Stimulated activated CD4-positive, alpha-beta T cell treated with anti-CD3 and anti-CD28 coated beads, TNF-alpha, amount 100 ng/mL, for 4 hours (primary cell): ENCODE results near the gene DUSP7.
A peak's percentile ranks its signal among the peaks of the same experiment; 100 is the strongest.

Source experiments
- DNase-seq, 3 experiments: peaks; one replicate each; pipeline ENCODE4 v3.0.0-alpha.2; 2020; ENCODE audit warnings: low read depth in 3 of 3

Gene DUSP7, protein sequence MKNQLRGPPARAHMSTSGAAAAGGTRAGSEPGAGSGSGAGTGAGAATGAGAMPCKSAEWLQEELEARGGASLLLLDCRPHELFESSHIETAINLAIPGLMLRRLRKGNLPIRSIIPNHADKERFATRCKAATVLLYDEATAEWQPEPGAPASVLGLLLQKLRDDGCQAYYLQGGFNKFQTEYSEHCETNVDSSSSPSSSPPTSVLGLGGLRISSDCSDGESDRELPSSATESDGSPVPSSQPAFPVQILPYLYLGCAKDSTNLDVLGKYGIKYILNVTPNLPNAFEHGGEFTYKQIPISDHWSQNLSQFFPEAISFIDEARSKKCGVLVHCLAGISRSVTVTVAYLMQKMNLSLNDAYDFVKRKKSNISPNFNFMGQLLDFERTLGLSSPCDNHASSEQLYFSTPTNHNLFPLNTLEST

DNA sequence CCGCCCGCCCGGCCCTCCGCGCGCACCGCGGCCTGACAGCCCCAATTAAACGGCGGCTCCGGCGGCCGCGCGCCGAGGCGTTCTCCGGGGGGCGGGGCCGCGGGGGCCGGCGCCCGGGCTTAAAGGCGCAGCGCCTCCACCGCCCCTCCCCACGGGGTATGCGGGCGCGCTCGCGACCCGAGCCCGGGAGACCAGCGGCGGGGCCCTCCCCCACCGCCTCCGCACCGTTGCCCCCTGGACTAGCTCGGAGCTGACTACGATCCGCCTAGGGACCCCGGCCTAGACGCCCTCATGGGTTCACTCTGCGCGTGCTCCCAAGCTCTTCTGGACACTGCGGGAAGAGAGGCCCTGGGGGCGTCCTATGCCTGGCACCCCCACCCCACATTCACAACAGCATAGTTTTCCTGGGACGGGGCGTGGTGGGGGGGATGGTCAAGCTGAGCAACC, at the start of gene DUSP7:
Gene DUSP7, minus strand, starts transcription at position 51 of the 447 bp plus-strand sequence. CDS start 205 bp downstream, outside the sequence.
- DNase-seq = peak; percentile 45 to 60 (median 58)

DNA sequence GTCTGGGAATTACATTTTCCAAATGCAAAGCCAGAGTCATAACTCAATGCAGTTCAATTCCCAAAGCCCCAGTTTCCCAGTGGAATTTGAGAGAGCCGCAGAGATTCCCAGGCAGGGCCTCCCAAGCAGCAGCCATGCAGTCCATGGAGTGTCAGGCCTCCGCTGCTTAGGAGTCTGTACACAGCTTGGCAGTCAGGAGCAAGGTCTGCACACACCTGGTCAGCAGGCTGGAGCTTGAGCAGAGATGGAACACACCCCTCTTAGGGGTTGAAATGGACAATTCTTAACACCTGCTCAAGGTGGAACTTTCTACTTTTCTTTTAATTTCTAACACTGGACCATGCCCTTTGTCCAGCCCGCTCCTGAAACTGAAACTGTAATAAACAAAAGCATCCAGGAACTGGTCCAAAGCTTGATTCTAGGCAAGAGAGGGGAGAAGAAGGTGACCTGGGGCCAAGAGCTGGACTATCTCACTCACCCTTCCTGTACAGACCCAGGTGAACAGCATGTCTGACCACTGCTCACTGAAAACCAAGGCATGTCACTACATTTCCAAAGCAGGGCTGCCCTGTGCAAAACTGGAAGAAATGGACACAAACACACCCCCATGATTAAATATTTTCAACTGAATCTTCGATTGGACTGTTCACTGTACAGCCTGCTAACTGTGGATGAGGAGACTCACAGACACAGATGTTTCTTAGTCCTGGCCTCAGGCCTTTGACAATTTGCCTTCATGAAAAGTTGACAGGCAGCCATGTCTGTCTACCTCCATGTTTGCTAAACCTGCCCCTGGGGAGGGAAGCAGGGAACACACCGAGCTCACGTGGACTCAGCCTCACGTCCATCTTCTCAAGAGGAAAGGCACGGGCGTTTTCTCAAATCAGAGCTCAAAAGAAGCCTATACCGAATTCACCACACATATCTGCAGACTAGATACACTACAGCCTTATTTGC, 48.6 kb upstream of the DUSP7 start:
- DNase-seq = no peak

DNA sequence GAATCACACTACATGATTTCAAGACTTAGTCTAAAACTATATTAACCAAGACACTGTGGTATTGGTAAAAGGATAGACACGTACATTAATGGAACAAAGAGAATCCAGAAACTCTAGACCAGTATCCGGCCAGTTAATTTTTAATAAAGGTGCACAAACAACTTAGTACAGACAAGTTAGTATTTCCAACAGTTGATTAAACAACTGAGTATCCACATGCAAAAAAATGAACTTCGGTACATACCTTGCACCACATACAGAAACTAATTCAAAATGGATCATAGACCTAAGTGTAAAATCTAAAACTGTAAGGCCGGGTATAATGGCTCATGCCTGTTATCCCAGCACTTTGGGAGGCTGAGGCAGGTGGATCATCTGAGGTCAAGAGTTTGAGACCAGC, 46.6 kb upstream of the DUSP7 start:
- DNase-seq = no peak

DNA sequence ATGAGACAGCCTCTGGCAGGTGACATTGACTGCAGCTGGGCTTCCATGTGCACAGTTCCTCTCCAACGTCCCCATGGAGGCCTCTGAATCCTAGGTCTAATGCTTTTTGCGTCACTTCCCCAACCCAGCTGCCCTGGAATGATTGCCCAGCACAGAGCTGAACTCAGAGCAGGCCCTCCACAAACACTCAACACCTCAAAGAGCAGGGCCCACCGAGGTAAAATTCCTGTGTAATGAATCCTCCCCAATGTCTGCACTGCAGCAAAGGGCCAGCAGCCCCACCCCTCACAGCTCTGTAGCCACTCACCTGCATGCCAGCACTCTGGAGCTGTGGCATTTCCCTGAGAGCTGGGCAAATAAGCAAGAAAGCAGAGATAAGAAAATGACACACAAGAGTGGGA, 42.6 kb upstream of the DUSP7 start:
- DNase-seq = no peak

DNA sequence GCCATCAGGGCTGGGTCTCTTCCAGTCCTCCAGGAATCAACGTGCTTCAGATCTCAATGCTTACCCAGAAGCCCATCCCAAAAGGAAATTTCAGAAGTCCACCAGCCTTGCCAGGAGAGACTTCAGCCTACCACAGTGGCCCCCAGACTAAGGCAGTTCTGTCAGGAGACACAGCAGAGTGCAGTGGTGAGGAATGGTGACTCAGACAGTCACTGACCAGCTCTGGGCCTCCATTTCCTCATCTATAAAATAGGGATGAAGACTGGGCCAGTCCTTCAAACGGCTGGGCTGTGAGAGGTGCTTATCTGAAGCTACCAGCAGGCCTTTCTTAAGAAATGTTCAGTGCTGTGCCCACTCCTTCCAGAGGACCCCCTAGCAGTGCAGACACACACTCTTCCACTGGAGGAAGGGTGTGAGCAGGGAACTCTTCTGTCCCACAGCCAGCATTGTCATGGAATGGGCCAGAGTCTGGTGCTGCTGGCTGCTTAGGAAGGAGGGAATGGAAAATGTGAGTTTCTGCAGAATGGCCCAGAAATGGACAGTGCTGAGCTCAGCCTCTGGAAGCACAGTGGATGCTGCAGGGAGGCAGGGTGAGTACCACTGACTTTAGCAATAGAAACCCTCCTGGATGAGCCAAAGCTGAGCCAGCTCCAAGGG, 41.6 kb upstream of the DUSP7 start:
- DNase-seq = no peak

DNA sequence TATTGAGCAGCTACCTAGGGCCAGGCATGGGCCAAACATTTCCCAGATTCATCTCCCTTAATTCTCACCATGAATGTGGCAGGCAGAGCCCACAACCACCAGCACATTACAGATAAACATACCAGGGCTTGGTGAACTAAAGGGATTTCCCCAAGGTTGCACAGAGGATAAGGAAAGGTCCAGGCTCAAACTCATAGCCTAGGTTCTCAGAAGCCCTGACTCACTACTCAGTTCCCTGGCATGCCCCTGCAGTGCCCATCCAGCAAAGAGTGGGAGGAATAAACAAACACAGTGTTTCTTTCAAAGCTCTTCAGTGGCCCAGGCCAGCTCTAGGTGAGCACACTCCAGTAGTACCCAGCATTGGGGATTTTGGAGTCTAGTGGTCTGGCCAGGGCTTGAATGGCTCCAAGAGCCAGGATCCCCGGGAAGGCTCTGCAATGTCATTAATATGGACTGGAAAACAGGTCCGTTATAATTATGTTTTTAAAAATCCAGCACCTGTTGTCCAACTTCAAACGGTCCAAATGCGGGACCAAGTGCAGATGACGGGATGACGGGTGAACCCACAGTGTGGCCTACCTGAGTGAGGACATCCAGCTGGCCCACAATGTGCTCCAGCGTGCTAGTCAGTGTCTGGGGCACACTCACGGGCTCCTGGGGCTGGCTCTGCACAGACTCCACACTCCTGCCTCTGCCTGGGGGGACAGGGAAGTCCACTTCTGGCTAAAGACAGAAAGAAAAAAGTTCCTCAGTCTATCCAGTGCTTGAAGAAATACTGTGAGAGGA, 39.8 kb upstream of the DUSP7 start:
- DNase-seq = no peak

DNA sequence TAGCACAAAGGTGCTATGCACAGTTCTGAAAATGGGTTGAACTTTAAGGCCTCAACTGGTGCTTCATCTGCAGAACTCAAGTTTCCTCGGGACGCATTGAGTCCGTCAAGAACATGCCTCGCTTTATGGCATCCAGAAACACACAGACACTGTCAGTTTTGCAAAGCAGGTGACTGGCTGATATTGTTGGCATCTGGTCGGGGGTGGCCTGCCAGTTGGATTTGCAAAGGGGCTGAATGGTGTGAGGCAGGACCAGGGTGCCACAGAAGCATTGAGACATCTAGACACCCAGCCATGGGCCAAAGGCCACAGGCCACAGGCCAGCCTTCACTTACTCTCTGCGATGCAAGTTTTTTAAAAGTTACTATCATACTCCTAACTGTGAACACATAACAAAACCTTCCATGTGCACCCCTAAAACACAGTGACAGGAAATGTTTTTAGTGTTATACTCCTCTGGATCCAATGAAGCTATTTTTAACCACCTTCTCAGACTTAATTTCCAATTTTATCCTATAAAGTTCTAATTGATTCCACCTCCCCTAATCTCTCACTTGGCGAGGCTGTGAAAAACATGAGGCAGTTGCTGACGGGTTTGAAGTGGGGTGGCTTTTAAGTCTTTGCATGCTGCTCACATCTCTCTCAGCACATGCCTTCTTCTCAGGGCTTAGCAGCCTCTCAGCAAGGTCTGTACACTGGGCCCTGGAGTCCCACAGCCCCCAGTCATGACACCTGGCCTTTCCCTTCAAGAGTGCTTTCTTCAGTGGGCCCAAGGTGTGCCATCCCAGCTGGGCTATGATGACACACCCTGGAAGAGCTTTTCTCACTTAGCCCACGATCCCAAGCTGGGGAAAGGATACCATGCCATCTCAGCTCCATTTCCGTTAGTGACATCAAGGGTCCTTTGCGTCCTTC, 38.5 kb upstream of the DUSP7 start:
- no peak for DNase-seq

DNA sequence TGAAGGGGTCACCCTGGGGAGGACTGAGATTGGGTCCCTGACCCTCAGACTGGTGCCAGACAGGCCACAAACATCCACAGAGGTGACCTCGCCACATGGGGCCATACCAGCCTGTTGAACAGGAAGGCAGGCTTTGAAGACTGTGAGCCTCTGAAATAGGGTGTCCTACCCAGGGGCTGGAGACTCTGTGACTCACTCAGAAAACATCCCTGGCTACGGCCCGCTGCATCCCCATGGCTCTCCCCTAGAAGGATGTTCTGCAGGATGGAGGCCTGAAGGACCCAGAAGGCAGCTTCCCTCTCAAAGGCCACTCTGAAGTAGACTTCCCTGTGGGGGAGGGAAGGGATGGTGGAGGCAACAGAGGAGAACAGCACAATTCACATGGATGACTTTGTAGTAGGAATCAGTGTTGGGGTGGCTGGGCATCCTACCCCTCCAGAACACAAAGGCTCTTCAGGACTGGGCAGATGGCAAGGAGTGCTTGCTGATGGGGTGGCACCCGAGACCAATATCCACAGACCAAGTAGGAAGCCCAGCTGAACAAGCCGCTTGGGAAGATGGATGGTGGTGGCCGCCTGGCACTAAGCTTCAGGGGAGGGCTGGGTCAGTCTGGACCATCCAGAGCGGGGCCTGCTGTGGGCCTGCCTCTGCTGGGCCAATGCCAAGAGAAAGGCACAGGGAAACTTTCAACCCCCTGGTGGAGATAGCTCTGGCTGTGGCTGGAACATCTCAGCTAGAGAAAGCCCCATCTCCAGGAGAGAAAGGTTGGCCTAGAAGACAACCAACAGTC, 37.6 kb upstream of the DUSP7 start:
- no peak for DNase-seq

DNA sequence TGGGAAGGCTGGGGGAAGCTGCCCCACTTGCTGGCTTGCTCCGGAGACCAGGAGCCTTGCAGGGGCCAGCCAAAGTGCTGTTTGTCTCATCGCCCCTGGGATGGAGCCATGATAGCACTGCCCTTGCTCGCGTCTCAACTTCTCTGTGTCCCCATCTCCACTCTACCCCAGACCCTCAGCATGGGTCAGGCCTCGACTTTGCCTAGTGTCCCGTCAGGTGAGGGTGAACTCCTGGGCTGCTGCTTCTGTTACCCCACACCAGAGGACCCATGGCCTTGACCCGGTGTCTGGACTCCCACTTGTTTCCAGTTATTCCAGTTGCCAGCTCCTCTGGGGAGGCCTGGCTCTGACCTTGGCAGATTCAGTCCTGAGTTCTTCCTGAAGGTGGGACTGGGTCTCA, 36.5 kb upstream of the DUSP7 start:
- no peak for DNase-seq

DNA sequence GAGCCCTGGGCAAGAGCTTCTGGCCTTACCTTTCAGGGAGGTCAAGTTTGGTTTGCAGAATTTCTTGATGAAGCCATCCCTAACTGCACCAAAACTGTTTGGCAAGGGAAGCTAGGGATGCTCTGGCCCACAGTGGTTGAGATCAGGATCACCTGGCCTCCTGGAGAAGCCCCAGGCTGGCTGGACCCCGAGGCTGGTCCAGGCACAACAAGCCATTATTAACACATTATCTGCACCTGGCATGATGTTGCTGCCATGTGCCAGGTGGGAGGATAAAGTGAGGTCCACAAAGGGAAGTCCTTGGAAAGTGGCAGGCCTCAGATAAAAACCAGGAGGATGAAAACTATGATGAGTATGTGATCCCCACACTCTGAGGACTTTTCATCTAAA, 35.9 kb upstream of the DUSP7 start:
- DNase-seq = no peak

DNA sequence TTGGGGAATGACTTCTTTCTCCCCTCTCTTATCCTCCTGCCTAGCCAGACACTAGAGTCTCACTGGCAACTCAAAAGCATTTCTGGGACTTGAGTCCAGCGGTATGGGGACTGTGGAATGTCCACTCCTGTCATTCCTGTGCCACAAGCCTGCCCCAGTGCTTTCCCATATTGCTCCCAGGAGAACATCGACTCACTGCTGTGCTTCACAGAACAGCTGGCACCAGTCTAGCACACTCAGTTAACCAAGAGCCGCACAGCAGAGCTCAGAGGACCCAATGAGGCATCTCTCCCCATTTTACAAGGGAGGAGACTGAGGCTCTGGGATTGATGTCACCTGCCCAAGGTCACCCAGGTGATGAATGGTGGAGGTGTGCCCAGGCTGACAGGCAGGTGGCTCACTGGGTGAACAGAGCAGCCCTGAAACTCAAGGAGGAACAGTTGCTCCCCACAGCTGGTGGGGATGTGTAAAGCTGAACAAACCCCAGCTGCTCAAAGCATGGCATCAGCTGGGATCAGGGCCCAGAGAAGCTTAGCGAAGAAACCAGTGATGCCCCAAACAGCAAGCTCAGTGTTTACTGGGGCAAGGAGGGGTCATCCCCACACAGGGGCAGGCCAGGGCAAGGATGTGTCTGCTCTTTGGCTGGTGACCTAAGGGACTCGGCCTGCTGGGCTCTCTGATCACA, 35.4 kb upstream of the DUSP7 start:
- DNase-seq = no peak

DNA sequence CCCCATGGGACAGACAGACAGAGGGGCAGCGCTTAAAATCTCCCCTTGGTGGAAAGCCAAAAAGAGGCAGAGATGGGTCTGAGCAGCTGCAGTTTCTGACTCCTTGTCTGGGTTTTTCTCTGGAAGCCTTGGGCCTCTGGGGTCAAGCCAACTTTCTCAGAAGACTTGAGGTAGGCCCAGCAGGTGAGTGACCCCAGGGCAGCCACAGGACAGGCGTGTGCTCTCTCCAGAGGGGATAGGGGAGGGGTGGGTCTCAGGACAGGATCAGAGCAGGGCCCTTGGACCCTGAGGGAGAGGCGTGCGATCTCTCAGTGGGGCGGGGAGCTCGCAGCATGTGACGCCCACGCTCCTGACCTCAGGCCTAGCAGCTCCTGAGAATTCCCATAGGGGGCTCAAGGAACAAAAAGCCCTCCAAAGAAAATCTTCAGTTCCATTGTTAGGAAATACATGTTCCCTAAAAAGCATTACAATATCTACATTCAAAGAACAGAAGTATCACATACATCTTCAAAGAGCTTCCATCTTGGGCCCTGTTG, 34.6 kb upstream of the DUSP7 start:
- DNase-seq = no peak

DNA sequence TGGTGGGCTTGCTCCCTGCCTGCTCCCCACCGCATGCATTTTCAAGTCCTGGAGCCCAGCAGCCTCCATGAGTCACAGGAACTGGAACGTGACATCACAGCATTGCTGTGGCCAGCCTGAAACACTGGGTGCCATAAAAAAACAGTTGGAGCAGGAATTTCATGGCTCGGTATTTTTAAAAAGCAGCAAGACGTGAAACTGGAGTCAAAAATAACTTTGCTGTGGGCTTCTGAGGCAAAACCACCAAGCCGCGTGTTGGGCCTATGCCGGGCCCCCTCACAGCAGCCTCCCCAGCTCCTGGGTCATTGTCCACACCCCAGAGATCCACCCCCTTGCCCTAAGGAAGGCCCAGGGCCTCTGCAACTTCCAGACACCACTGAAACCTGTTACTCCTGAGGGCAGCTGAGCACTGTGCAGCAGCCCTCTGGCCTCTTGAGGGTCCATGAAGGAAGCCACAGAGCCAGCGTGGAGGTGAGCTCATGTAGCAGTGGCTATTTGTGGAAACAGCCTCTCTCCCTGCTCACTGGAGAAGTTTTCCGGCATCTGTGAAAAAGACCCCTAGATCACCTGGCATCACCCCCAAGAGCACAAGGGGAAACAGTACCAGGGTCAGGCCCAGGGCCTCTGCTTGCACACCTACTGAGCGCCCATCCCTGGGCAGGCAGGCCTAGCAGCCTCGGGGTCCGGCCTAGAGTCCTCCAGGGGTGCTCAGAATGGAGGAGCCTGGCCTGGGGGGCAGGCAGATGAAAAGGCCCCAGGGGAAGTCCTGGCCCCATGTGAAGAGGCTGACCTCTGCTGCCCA, 34.0 kb upstream of the DUSP7 start:
- DNase-seq = no peak

DNA sequence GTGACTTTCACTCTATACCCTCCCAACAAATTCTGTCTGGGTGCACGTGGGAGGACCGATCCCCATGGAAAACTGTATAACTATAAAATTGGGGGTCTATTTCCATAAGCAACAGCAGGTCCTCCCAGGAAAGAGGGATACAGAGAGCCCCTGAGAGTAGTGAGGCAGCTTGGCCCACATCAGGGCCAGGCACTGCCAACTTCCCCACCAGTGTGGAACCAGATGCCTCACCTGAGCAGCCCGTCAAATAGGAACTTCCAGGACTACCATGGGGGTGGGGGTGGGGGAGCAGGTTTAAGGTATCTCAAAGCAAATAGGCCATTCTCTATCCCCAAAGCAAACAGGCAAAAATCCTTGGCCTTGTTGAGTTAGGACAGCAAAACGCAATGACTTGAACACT, 33.3 kb upstream of the DUSP7 start:
- DNase-seq = no peak

DNA sequence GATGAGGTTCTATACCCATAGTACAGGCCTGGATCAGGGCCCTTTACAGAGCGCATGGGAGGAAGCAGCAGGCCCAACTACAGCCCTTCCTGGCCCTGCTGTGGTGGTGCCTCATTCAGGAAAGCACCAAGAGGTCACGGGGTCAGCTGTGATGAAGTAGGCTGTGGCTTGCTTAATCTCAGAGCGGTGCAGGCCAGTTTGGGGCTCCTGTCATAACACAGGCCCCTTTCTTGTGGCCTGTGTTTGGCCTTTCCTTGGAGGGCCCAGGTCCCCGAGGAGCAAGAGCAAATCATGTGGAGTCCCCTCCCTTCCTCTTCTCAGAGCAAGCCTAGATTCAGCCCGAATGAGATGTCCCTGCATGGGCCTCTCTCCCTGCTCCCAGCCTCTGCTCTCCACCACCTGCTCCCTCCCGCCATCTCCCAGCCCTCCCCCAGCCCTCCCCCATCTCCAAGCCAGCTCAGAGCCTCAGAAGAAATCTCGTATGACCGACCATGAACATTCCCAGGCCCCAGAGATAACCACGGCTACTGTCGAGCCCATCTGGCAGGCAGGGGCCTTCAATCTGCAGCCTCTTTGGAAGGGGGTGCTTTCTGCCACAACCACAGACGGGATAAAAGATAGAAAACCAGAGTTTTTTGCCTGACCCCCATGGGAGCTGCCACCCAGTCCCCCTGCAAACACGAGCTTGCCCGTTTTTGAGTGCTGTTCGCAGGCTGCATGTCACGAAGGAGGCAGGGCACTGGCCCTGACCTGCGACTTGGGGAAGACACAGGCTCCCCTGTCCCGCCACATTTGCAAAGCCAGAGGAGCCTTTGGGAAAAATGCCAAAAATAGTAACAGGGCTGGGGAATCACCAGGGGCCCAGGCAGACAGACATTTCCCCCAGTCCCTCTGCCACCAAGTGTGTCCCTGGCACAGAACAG, 32.3 kb upstream of the DUSP7 start:
- no peak for DNase-seq

DNA sequence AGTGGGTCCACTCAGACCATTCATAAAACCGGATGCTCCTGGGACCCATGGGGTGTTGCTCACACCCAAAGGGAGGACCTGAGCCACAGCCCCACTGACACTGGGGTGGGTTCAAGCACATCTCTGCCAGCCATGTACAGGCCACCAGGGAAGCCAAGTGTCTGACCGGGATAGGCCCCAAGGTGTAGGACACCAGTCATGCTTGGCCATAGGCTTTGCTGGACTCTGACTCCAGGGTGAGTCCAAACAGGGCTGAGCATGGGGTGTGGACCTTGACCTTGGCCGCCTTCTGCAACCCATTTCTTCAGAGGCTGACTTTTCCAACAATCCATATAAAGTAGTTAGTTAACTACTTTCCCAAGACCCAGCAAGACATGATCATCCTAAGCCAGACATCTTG, 31.4 kb upstream of the DUSP7 start:
- no peak for DNase-seq
